Glomerular visceral epithelial cell (primary cell): Measurements from ENCODE around the gene BMP7.

Experiments used
- DNase-seq: peaks from one replicate; pipeline ENCODE4 v3.0.0-alpha.2; 2016; ENCODE audit errors: extremely low spot score

Gene BMP7

GRCh38 chr20:57124800-57125517 lies 141.5 kb downstream of the BMP7 start:
- DNase-seq = no peak

GRCh38 chr20:57124366-57124765 lies 142.1 kb downstream of the BMP7 start:
- no peak for DNase-seq

GRCh38 chr20:57123504-57123903 lies 142.9 kb downstream of the BMP7 start:
- no peak for DNase-seq

GRCh38 chr20:57122536-57123489 lies 143.6 kb downstream of the BMP7 start:
- no peak for DNase-seq

- DNase-seq = no peak
Measured at GRCh38 chr20:57118964-57119363, 147.5 kb downstream of the BMP7 start.
